Neural cell (in vitro differentiated cells): ENCODE results near the gene FAM193A. TPM values are rescaled to one million over a fixed set of nuclear protein-coding genes. Genes with fewer than 3 reads are reported as not detected.

Experiments
- H2AFZ ChIP-seq: fragments of 200-600, 300-800 bp; sonication (generic), shearing (Covaris generic); 2 replicates; pipeline ENCODE4 v1.6.0; 2014; ENCODE audit warnings: low read depth, mild to moderate bottlenecking, antibody characterized with exemption, low read length, moderate library complexity
- H3F3A ChIP-seq: fragments of 200-600 bp; shearing (Covaris generic); 2 replicates; pipeline ENCODE4 v1.6.1; 2016; ENCODE audit warnings: mild to moderate bottlenecking, moderate library complexity, mixed read lengths, antibody characterized with exemption, low read length; ENCODE audit not compliant: insufficient read depth, poor library complexity, severe bottlenecking
- H3K27ac ChIP-seq: fragments of 200-600, 300-800 bp; sonication (generic), shearing (Covaris generic); 2 replicates; pipeline ENCODE4 v1.5.1; 2014; ENCODE audit warnings: mild to moderate bottlenecking, low read length, moderate library complexity
- H3K27me3 ChIP-seq: fragments of 300-800, 200-600 bp; sonication (generic), shearing (Covaris generic); 2 replicates; pipeline ENCODE4 v1.6.0; 2014; ENCODE audit warnings: mild to moderate bottlenecking, low read depth, low read length, moderate library complexity; ENCODE audit not compliant: insufficient read depth
- H3K36me3 ChIP-seq: fragments of 300-800, 200-600 bp; sonication (generic), shearing (Covaris generic); 2 replicates; pipeline ENCODE4 v1.5.1; 2014; ENCODE audit warnings: mild to moderate bottlenecking, antibody characterized with exemption, low read length, moderate library complexity; ENCODE audit not compliant: insufficient read depth
- H3K4me2 ChIP-seq: fragments of 300-800, 200-600 bp; sonication (generic), shearing (Covaris generic); 2 replicates; pipeline ENCODE4 v1.6.0; 2014; ENCODE audit warnings: mild to moderate bottlenecking, low read length
- H3K4me3 ChIP-seq: fragments of 300-800, 200-600 bp; sonication (generic), shearing (Covaris generic); 2 replicates; pipeline ENCODE4 v1.5.1; 2014; ENCODE audit warnings: mild to moderate bottlenecking, low read length, moderate library complexity
- H3K79me2 ChIP-seq: fragments of 200-600 bp; shearing (Covaris generic); replicated peaks from 2 replicates; pipeline ENCODE4 v1.6.0; 2014; ENCODE audit warnings: mild to moderate bottlenecking, low read length, moderate library complexity; ENCODE audit not compliant: insufficient read depth
- H3K9ac ChIP-seq: fragments of 300-800, 200-600 bp; sonication (generic), shearing (Covaris generic); 2 replicates; pipeline ENCODE4 v1.6.1; 2016; ENCODE audit warnings: mild to moderate bottlenecking, low read length, mixed read lengths
- H3K9me2 ChIP-seq: fragments of 200-600 bp; shearing (Covaris generic); 2 replicates; pipeline ENCODE4 v1.6.1; 2016; ENCODE audit warnings: mild to moderate bottlenecking, low read length, mixed read lengths; ENCODE audit not compliant: insufficient read depth
- H3K9me3 ChIP-seq: fragments of 200-600, 300-800 bp; sonication (generic), shearing (Covaris generic); 2 replicates; pipeline ENCODE4 v1.6.1; 2016; ENCODE audit warnings: mild to moderate bottlenecking, mixed run types, low read length, moderate library complexity, mixed read lengths
- H4K20me1 ChIP-seq: fragments of 200-600 bp; shearing (Covaris generic); 2 replicates; pipeline ENCODE4 v1.6.1; 2016; ENCODE audit warnings: mild to moderate bottlenecking, mixed run types; ENCODE audit not compliant: insufficient read depth
- CTCF ChIP-seq: fragments of 450-650 bp; IDR thresholded peaks from 2 replicates; pipeline ENCODE4 v1.5.1; 2014; ENCODE audit warnings: antibody characterized with exemption, mild to moderate bottlenecking, moderate library complexity; ENCODE audit not compliant: poor library complexity, severe bottlenecking
- EP300 ChIP-seq: fragments of 450-650 bp; conservative IDR thresholded peaks from 2 replicates; pipeline ENCODE4 v1.6.1; 2014; ENCODE audit warnings: antibody characterized with exemption, mild to moderate bottlenecking, moderate library complexity; ENCODE audit not compliant: poor library complexity, severe bottlenecking
- EZH2 ChIP-seq: fragments of 200-600, 300-800 bp; shearing (Covaris generic), sonication (generic); IDR thresholded peaks from 2 replicates; pipeline ENCODE4 v1.6.1; 2014; ENCODE audit warnings: antibody characterized with exemption, low read length, borderline replicate concordance, mild to moderate bottlenecking; ENCODE audit not compliant: insufficient read depth, poor library complexity, severe bottlenecking
- MXI1 ChIP-seq: fragments of 450-650 bp; conservative IDR thresholded peaks from 2 replicates; pipeline ENCODE4 v1.6.1; 2014; ENCODE audit warnings: antibody characterized with exemption, mild to moderate bottlenecking; ENCODE audit not compliant: poor library complexity, severe bottlenecking
- POLR2AphosphoS5 ChIP-seq: IDR thresholded peaks from 2 replicates; pipeline ENCODE4 v1.6.1; 2012
- RAD21 ChIP-seq: fragments of 450-650 bp; conservative IDR thresholded peaks from 2 replicates; pipeline ENCODE4 v1.6.1; 2014; ENCODE audit warnings: antibody characterized with exemption, mild to moderate bottlenecking, moderate library complexity
- REST ChIP-seq: IDR thresholded peaks from 2 replicates; pipeline ENCODE4 v1.6.1; 2012; ENCODE audit warnings: borderline replicate concordance
- SMC3 ChIP-seq: fragments of 450-650 bp; conservative IDR thresholded peaks from 2 replicates; pipeline ENCODE4 v1.6.1; 2014; ENCODE audit warnings: antibody characterized with exemption, mild to moderate bottlenecking, moderate library complexity; ENCODE audit not compliant: poor library complexity
- TAF1 ChIP-seq: IDR thresholded peaks from 2 replicates; pipeline ENCODE4 v1.6.1; 2012; ENCODE audit warnings: low read depth
- polyA plus RNA-seq: library from polyadenylated mRNA; depleted of rRNA; stranded (reverse); fragments of >200 nt; gene quantifications from 2 replicates; pipeline ENCODE4 v1.2.3, GENCODE V29; 2014

Gene FAM193A
- polyA plus RNA-seq, 1 donor from 2014 or later: 11.6 TPM

- Histone ChIP-seq H2AFZ (no peak overlapping the region), H3F3A (no peaks in the 10 kb centered on the region), H3K79me2 (no peaks in the 10 kb centered on the region), H3K4me2 (no peak overlapping the region), H3K36me3 (peaks cover 7% of the 10 kb centered on the region), H4K20me1 (no peaks in the 10 kb centered on the region), H3K9ac (no peak overlapping the region), H3K4me3 (no peak overlapping the region), H3K27ac (no peak overlapping the region), H3K9me2 (no peaks in the 10 kb centered on the region), H3K27me3 (no peaks in the 10 kb centered on the region), H3K9me3 (no peaks in the 10 kb centered on the region)
- no peak for TF ChIP-seq TAF1
- no peak for TF ChIP-seq EP300
- TF ChIP-seq SMC3: no peak
Observed at GRCh38 chr4:2696423-2696822, 160.0 kb downstream of the FAM193A start.

- no peak overlapping the region for H3K27ac ChIP-seq
- peaks cover 7% of the 10 kb centered on the region for H3K36me3 ChIP-seq
- no peak overlapping the region for H3K9ac ChIP-seq
- no peaks in the 10 kb centered on the region for H3K79me2 ChIP-seq
- no peaks in the 10 kb centered on the region for H4K20me1 ChIP-seq
- no peaks in the 10 kb centered on the region for H3K9me3 ChIP-seq
- no peak overlapping the region for H3K4me2 ChIP-seq
- H3K4me3 ChIP-seq: no peak overlapping the region
- no peak overlapping the region for H2AFZ ChIP-seq
- H3F3A ChIP-seq: no peaks in the 10 kb centered on the region
- no peaks in the 10 kb centered on the region for H3K27me3 ChIP-seq
- no peaks in the 10 kb centered on the region for H3K9me2 ChIP-seq
- no peak for TF ChIP-seq CTCF
- no peak for TF ChIP-seq POLR2AphosphoS5
- no peak for TF ChIP-seq REST
- TF ChIP-seq TAF1: no peak
- no peak for TF ChIP-seq RAD21
- TF ChIP-seq SMC3: no peak
- TF ChIP-seq MXI1: no peak
- no peak for TF ChIP-seq EP300
- no peak for TF ChIP-seq EZH2
Observed at GRCh38 chr4:2697995-2698414, 161.6 kb downstream of the FAM193A start.

- no peaks in the 10 kb centered on the region for H4K20me1 ChIP-seq
- no peak overlapping the region for H3K9ac ChIP-seq
- H3K27ac ChIP-seq: no peak overlapping the region
- H3K79me2 ChIP-seq: no peaks in the 10 kb centered on the region
- peaks cover 7% of the 10 kb centered on the region for H3K36me3 ChIP-seq
- no peak overlapping the region for H3K4me3 ChIP-seq
- no peaks in the 10 kb centered on the region for H3K9me2 ChIP-seq
- H3K27me3 ChIP-seq: no peaks in the 10 kb centered on the region
- H2AFZ ChIP-seq: no peak overlapping the region
- no peak for TF ChIP-seq RAD21
- H3F3A ChIP-seq: no peaks in the 10 kb centered on the region
- H3K9me3 ChIP-seq: no peaks in the 10 kb centered on the region
- H3K4me2 ChIP-seq: no peak overlapping the region
Observed at GRCh38 chr4:2698504-2698903, 162.1 kb downstream of the FAM193A start.
